Spleen (tissue), 11 donors: Measurements from ENCODE around the gene C5orf58. TPM values are rescaled to one million over a fixed set of nuclear protein-coding genes. Genes with fewer than 3 reads are reported as not detected.

Experiments
- DNase-seq: peaks from one replicate; pipeline ENCODE4 v3.0.0-alpha.2; 2020
- H3K27ac ChIP-seq, 8 donors: fragments of 200-600 bp; sonication (generic) in 7 of 8; 1 replicate in 4 of 8; 2 replicates in 4 of 8; pipeline versions ENCODE4 v1.5.0 to v1.8.0; 2016 to 2021; ENCODE audit warnings: inconsistent platforms in 4 of 8, mild to moderate bottlenecking in 4 of 8, moderate library complexity in 1 of 8
- H3K27me3 ChIP-seq, 7 donors: fragments of 200-600 bp; sonication (generic) in 6 of 7; replicated peaks in 1 of 7; 1 replicate in 4 of 7; 2 replicates in 3 of 7; pipeline versions ENCODE4 v1.5.0 to v1.8.0; 2016 to 2021; ENCODE audit warnings: inconsistent platforms in 3 of 7, mild to moderate bottlenecking in 1 of 7
- H3K36me3 ChIP-seq, 6 donors: fragments of 200-600 bp; sonication (generic) in 5 of 6; 1 replicate in 4 of 6; 2 replicates in 2 of 6; pipeline versions ENCODE4 v1.5.0 to v1.8.0; 2016 to 2021; ENCODE audit warnings: inconsistent platforms in 2 of 6
- H3K4me1 ChIP-seq, 6 donors: fragments of 200-600 bp; sonication (generic) in 5 of 6; 1 replicate in 3 of 6; 2 replicates in 3 of 6; pipeline versions ENCODE4 v1.5.0 to v1.8.0; 2016 to 2021; ENCODE audit warnings: inconsistent platforms in 3 of 6
- H3K4me3 ChIP-seq, 8 donors: fragments of 200-600 bp; sonication (generic) in 7 of 8; 1 replicate in 4 of 8; 2 replicates in 4 of 8; pipeline versions ENCODE4 v1.5.0 to v1.8.0; 2016 to 2021; ENCODE audit warnings: inconsistent platforms in 4 of 8, mild to moderate bottlenecking in 4 of 8, moderate library complexity in 2 of 8
- H3K9me3 ChIP-seq, 8 donors: fragments of 200-600 bp; sonication (generic) in 7 of 8; 1 replicate in 4 of 8; 2 replicates in 4 of 8; pipeline versions ENCODE4 v1.5.0 to v1.8.0; 2016 to 2021; ENCODE audit warnings: inconsistent platforms in 4 of 8
- POLR2A ChIP-seq, 3 donors: fragments of 450-650 bp; IDR thresholded peaks; one replicate each; pipeline ENCODE4 v1.5.1; 2017; ENCODE audit warnings: antibody characterized with exemption in 3 of 3, mild to moderate bottlenecking in 1 of 3
- POLR2AphosphoS5 ChIP-seq, 3 donors: sonication (generic); formaldehyde crosslinking; IDR thresholded peaks; one replicate each; pipeline ENCODE4 v1.5.1; 2017; ENCODE audit warnings: antibody characterized with exemption in 3 of 3
- WGBS, 5 donors: extraction: QIAGEN DNeasy Blood & Tissue Kit in 3 of 5; methylation state at CpG; one replicate each; pipeline versions ENCODE4 v1.1.5 to v1.1.7; 2013 to 2018; 5-methylcytosine and 5-hydroxymethylcytosine counted together
- intact Hi-C: fragments of 100-400 bp; cut with DNase I; formaldehyde crosslinking; loops from one replicate; pipeline ENCODE4 v1.15.0; 2023; ENCODE audit warnings: low total_unique reads
- polyA plus RNA-seq, 3 donors: library from polyadenylated mRNA; stranded (reverse); fragments of 200-250 nt; gene quantifications; one replicate each; pipeline ENCODE4 v1.2.1, GENCODE V29; 2013
- total RNA-seq, 7 donors: library from RNA; depleted of rRNA in 3 of 7; stranded (reverse); fragments of >200 nt in 3 of 7; fragmentation: NEBNext Ultra II Directional in 4 of 7; extraction: Animal tissue kit (Norgen Biotek cat#: 25700) in 4 of 7; gene quantifications; one replicate each; pipeline versions ENCODE4 v1.1.0 to v1.2.1, GENCODE V29; 2016 to 2021
- TF ChIP-seq, protein P1 (sequence below), 11 experiments: fragments of 200-600 bp in 7 of 11; fragments of 450-650 bp in 4 of 11; sonication (generic) in 4 of 11; IDR thresholded peaks in 8 of 11; conservative IDR thresholded peaks in 3 of 11; 1 replicate in 7 of 11; 2 replicates in 4 of 11; pipeline versions ENCODE4 v1.4.0 to v1.8.0; 2016 to 2021; ENCODE audit warnings: antibody characterized with exemption in 11 of 11, inconsistent platforms in 4 of 11, mild to moderate bottlenecking in 1 of 11
- donor health status: healthy with polysubstance abuse.
- donor health status: DM: no; HTN: no; CAD: no; lungs with moderate emphysema.
- donor health status: DM: no; HTN: no; CAD: no.
- donor health status: Bipolar disorder and iron deficiency.
- donor health status: healthy.
- donor health status: DM: no; HTN: no; CAD: no.
- donor health status: DM: yes; HTN: yes; CAD: no.

Gene C5orf58
- total and polyA plus RNA-seq, 10 donors = 0.35 TPM; not detected in 9

DNA sequence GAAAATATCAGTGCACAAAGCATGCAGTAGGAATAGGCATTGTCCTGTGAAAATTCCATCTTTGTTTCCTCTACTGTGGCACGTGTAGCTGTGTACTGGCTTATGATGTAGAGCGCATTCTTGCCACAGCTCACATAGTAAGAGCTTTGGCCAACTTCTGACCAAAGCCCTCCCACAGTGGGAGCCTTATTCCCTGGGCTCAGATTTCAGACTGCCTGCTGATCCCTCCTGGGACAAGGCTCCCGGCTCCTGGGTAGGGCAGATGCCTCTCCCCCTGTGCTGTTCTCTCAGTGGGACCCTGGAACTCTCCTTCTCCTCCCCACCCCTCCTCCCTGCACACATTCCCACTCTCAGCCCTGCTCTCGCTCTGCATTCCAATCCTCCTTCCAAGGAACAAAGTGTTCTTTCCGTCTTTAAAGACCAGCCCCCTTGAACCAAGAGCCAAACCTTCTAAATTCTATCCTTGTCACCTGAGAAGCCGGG is 47.3 kb downstream of the C5orf58 start:
- peaks cover 0 to 77% (median 5%) of the 10 kb centered on the region in 6 donors for H3K36me3 ChIP-seq
- TF ChIP-seq POLR2A (IDR thresholded peaks at IDR 0.05) = no peak
- TF ChIP-seq POLR2AphosphoS5 (IDR thresholded peaks at IDR 0.05) = peak in 2 of 3 donors; percentile 27 to 39
- peaks cover 47 to 99% (median 94%) of the 10 kb centered on the region in 6 donors for H3K4me1 ChIP-seq
- peaks cover 0 to 16% (median 2%) of the 10 kb centered on the region in 8 donors for H3K9me3 ChIP-seq
- DNase-seq = peak; percentile 73
- 53 to 65% (median 61%) methylated on average over 6 of the region's 6 CpGs for WGBS, 5 donors
- peak overlapping the region in 1 of 8 donors; percentile 58 for H3K4me3 ChIP-seq
- intact Hi-C loops = no loop called here
- no peaks in the 10 kb centered on the region for H3K27me3 ChIP-seq
- H3K27ac ChIP-seq = peak overlapping the region in 7 of 8 donors; percentile 51 to 99 (median 88)

DNA sequence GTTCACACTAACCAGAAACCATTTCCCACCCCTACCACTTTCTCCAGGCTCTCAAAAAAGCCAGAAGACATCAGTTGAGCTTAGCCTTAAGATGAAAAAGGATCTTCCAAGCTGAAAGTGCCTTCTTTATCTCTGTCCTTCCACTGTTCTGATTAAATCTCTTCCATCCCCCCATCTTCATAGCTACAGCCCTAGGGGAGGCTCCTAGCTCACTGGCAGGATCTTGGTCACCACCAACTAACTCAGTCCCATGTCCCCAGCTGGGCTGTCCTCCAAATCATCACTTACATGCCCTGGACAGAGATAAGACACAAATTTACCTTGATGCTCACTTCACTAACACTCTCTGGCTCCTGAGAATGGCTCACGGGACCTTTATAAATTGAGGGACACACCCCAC is 50.5 kb downstream of the C5orf58 start:
- TF ChIP-seq POLR2AphosphoS5 (IDR thresholded peaks at IDR 0.05) (no peak), POLR2A (IDR thresholded peaks at IDR 0.05) (no peak)
- TF ChIP-seq, protein P1, sequence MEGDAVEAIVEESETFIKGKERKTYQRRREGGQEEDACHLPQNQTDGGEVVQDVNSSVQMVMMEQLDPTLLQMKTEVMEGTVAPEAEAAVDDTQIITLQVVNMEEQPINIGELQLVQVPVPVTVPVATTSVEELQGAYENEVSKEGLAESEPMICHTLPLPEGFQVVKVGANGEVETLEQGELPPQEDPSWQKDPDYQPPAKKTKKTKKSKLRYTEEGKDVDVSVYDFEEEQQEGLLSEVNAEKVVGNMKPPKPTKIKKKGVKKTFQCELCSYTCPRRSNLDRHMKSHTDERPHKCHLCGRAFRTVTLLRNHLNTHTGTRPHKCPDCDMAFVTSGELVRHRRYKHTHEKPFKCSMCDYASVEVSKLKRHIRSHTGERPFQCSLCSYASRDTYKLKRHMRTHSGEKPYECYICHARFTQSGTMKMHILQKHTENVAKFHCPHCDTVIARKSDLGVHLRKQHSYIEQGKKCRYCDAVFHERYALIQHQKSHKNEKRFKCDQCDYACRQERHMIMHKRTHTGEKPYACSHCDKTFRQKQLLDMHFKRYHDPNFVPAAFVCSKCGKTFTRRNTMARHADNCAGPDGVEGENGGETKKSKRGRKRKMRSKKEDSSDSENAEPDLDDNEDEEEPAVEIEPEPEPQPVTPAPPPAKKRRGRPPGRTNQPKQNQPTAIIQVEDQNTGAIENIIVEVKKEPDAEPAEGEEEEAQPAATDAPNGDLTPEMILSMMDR (IDR thresholded peaks at IDR 0.05 in 8 of 11, conservative IDR thresholded peaks at IDR 0.05 in 3 of 11) = no peak
- intact Hi-C loops = no loop called here
- Histone ChIP-seq H3K4me1 (peaks cover 40 to 100% (median 96%) of the 10 kb centered on the region in 6 donors), H3K27ac (peak overlapping the region in 7 of 8 donors; percentile 1 to 99 (median 42)), H3K27me3 (no peaks in the 10 kb centered on the region), H3K36me3 (peaks cover 0 to 92% (median 15%) of the 10 kb centered on the region in 6 donors), H3K4me3 (peak overlapping the region in 1 of 8 donors; percentile 15), H3K9me3 (peaks cover 0 to 18% (median 2%) of the 10 kb centered on the region in 8 donors)
- DNase-seq = no peak
- 76 to 90% (median 79%) methylated on average over 1 of the region's 1 CpG for WGBS, 5 donors

DNA sequence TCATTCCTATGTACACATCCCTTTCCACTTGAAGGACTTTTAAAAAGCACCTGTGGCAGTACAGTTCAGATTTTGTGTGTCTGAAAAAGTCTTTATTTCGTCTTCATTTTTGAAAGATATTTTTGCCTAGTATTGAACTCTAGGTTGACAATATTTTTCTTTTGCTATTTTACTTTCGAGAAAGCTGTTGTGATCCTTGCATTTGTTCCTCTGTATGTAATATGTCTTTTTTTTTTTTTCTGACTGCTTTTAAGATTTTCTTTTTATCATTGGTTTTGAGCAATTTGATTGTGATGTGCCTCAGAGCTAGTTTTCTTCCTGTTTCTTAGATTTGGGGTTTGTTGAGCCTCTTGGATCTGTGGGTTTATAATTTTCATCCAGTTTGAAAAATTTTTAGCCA is 51.4 kb downstream of the C5orf58 start:
- TF ChIP-seq POLR2AphosphoS5 (IDR thresholded peaks at IDR 0.05) (no peak), POLR2A (IDR thresholded peaks at IDR 0.05) (no peak)
- TF ChIP-seq, protein P1 (IDR thresholded peaks at IDR 0.05 in 8 of 11, conservative IDR thresholded peaks at IDR 0.05 in 3 of 11) = no peak
- peaks cover 0 to 99% (median 15%) of the 10 kb centered on the region in 6 donors for H3K36me3 ChIP-seq
- DNase-seq = no peak
- peak overlapping the region in 4 of 8 donors; percentile 1 to 99 (median 92) for H3K27ac ChIP-seq
- H3K9me3 ChIP-seq = peaks cover 0 to 18% (median 2%) of the 10 kb centered on the region in 8 donors
- peaks cover 40 to 100% (median 96%) of the 10 kb centered on the region in 6 donors for H3K4me1 ChIP-seq
- H3K27me3 ChIP-seq = no peaks in the 10 kb centered on the region
- WGBS, 5 donors = 85 to 92% (median 91%) methylated on average over 2 of the region's 2 CpGs
- no peak overlapping the region for H3K4me3 ChIP-seq
- intact Hi-C loops = no loop called here

DNA sequence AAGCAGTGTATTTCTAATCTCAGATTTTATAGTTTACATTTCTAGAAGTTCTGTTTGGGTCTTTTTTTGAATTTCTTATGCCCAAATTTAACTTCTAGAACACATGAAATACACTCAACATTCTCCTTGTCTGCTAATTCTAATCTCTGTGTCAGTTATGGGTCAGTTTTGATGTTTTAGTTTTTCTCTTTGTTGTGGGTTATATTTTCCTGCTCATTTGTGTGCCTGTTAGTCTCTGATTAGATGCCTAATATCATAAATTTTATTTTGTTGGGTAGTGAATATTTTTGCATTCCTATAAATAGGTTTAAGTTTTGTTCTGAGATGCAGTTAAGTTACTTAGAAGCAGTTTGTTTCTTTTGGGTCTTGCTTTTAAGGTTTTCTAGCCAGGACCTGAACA is 52.4 kb downstream of the C5orf58 start:
- H3K36me3 ChIP-seq = peaks cover 0 to 100% (median 17%) of the 10 kb centered on the region in 6 donors
- H3K27ac ChIP-seq = peak overlapping the region in 4 of 8 donors; percentile 1 to 99 (median 92)
- H3K4me1 ChIP-seq = peaks cover 36 to 100% (median 95%) of the 10 kb centered on the region in 6 donors
- DNase-seq = no peak
- H3K9me3 ChIP-seq = peaks cover 0 to 18% (median 2%) of the 10 kb centered on the region in 8 donors
- intact Hi-C loops = no loop called here
- no peak overlapping the region for H3K4me3 ChIP-seq
- H3K27me3 ChIP-seq = no peaks in the 10 kb centered on the region
- TF ChIP-seq, protein P1 (IDR thresholded peaks at IDR 0.05 in 8 of 11, conservative IDR thresholded peaks at IDR 0.05 in 3 of 11) = no peak
- TF ChIP-seq POLR2AphosphoS5 (IDR thresholded peaks at IDR 0.05) (no peak), POLR2A (IDR thresholded peaks at IDR 0.05) (no peak)
